SK-N-SH (cell line): ENCODE results near the gene POU2AF1. TPM values are rescaled to one million over a fixed set of nuclear protein-coding genes. Genes with fewer than 3 reads are reported as not detected.

Experiments
- CTCF ChIA-PET: fragments of 300-600, 350-600 bp; formaldehyde crosslinking; extraction: SDS; loops from one replicate; lab custom pipeline; 2021; lab: Yijun Ruan, JAX
- POLR2A ChIA-PET: fragments of 350-600 bp; sonication (Branson Sonifier 250); formaldehyde crosslinking; extraction: SDS; loops from one replicate; lab custom pipeline; 2020; ENCODE audit warnings: antibody characterized with exemption, inconsistent platforms; lab: Yijun Ruan, JAX
- DNase-seq: peaks from one replicate; pipeline ENCODE4 v3.0.0; 2012
- H2AFZ ChIP-seq: fragments of 200-600 bp; sonication (generic); 2 replicates; pipeline ENCODE4 v1.8.1; 2016; ENCODE audit warnings: antibody characterized with exemption, mild to moderate bottlenecking, low read depth
- H3F3A ChIP-seq: fragments of 200-600 bp; sonication (generic); replicated peaks from 2 replicates; pipeline ENCODE3; 2016; ENCODE audit warnings: antibody characterized with exemption, mild to moderate bottlenecking; ENCODE audit not compliant: insufficient read depth
- H3K27ac ChIP-seq, 2 experiments: fragments of 200-500 bp in 1 of 2; fragments of 200-600 bp in 1 of 2; sonication (Bioruptor generic) in 1 of 2; sonication (generic), shearing (Covaris generic) in 1 of 2; 2 replicates each; pipeline versions ENCODE4 v1.5.1 to v1.6.1; 2014 to 2016; ENCODE audit warnings: low read depth in 2 of 2, inconsistent platforms in 1 of 2, low read length in 1 of 2, mild to moderate bottlenecking in 1 of 2, mixed read lengths in 1 of 2
- H3K27me3 ChIP-seq: fragments of 200-600 bp; sonication (generic), shearing (Covaris generic); 2 replicates; pipeline ENCODE4 v1.6.1; 2016; ENCODE audit warnings: mixed run types; ENCODE audit not compliant: insufficient read depth
- H3K36me3 ChIP-seq, 2 experiments: fragments of 200-500 bp in 1 of 2; fragments of 200-600 bp in 1 of 2; sonication (Bioruptor generic) in 1 of 2; sonication (generic) in 1 of 2; replicated peaks in 1 of 2; 2 replicates each; pipeline versions ENCODE3 to v1.5.1; 2014 to 2016; ENCODE audit warnings: low read length in 1 of 2, mild to moderate bottlenecking in 1 of 2; ENCODE audit not compliant: insufficient read depth in 2 of 2, control insufficient read depth in 1 of 2
- H3K4me1 ChIP-seq, 2 experiments: fragments of 200-500 bp in 1 of 2; fragments of 200-600 bp in 1 of 2; sonication (Bioruptor generic) in 1 of 2; sonication (generic), shearing (Covaris generic) in 1 of 2; 2 replicates each; pipeline versions ENCODE4 v1.5.1 to v1.6.1; 2014 to 2016; ENCODE audit warnings: low read depth in 1 of 2, low read length in 1 of 2, mixed run types in 1 of 2; ENCODE audit not compliant: insufficient read depth in 2 of 2, control insufficient read depth in 1 of 2
- H3K4me2 ChIP-seq: fragments of 200-600 bp; sonication (generic), shearing (Covaris generic); 2 replicates; pipeline ENCODE4 v1.6.1; 2017; ENCODE audit warnings: mixed run types
- H3K4me3 ChIP-seq, 2 experiments: fragments of 200-500 bp in 1 of 2; fragments of 200-600 bp in 1 of 2; sonication (Bioruptor generic) in 1 of 2; sonication (generic), shearing (Covaris generic) in 1 of 2; 2 replicates each; pipeline versions ENCODE4 v1.5.1 to v1.8.1; 2014 to 2016; ENCODE audit warnings: low read depth in 2 of 2, inconsistent platforms in 1 of 2, low read length in 1 of 2, mild to moderate bottlenecking in 1 of 2, mixed read lengths in 1 of 2, moderate library complexity in 1 of 2
- H3K79me2 ChIP-seq: fragments of 200-600 bp; sonication (generic); 2 replicates; pipeline ENCODE4 v1.8.1; 2017; ENCODE audit warnings: mild to moderate bottlenecking; ENCODE audit not compliant: insufficient read depth
- H3K9ac ChIP-seq: fragments of 200-600 bp; sonication (generic); 2 replicates; pipeline ENCODE4 v1.6.1; 2017; ENCODE audit warnings: mixed run types
- H3K9me2 ChIP-seq: fragments of 200-600 bp; sonication (generic); 2 replicates; pipeline ENCODE4 v1.6.1; 2017; ENCODE audit warnings: mixed run types
- H3K9me3 ChIP-seq: fragments of 200-600 bp; sonication (generic); 2 replicates; pipeline ENCODE4 v1.6.1; 2017; ENCODE audit warnings: mixed run types, mild to moderate bottlenecking, moderate library complexity
- H4K20me1 ChIP-seq: fragments of 200-600 bp; sonication (generic); 2 replicates; pipeline ENCODE4 v1.6.1; 2017; ENCODE audit warnings: mild to moderate bottlenecking, mixed run types; ENCODE audit not compliant: insufficient read depth
- ELF1 ChIP-seq: IDR thresholded peaks from 2 replicates; pipeline ENCODE4 v1.4.0; 2012
- EP300 ChIP-seq, 2 experiments: IDR thresholded peaks; 2 replicates each; pipeline versions ENCODE4 v1.4.0 to v1.6.1; 2012; ENCODE audit warnings: borderline replicate concordance in 1 of 2, low read depth in 1 of 2, low read length in 1 of 2
- EZH2phosphoT487 ChIP-seq: fragments of 200-600 bp; sonication (generic); IDR thresholded peaks from 2 replicates; pipeline ENCODE4 v1.6.1; 2017; ENCODE audit warnings: low read depth, mixed run types, mild to moderate bottlenecking, antibody characterized with exemption, moderate library complexity, borderline replicate concordance
- FOSL2 ChIP-seq: IDR thresholded peaks from 2 replicates; pipeline ENCODE4 v1.4.0; 2012; ENCODE audit warnings: low read depth, mild to moderate bottlenecking, moderate library complexity, borderline replicate concordance
- FOXJ3 ChIP-seq: sonication (generic); formaldehyde crosslinking; IDR thresholded peaks from 2 replicates; pipeline ENCODE4 v1.5.1; 2020; ENCODE audit warnings: mild to moderate bottlenecking, missing genetic modification reagents
- FOXM1 ChIP-seq: IDR thresholded peaks from 2 replicates; pipeline ENCODE4 v1.4.0; 2012; ENCODE audit warnings: low read depth, mild to moderate bottlenecking
- GABPA ChIP-seq: IDR thresholded peaks from 2 replicates; pipeline ENCODE4 v1.4.0; 2012; ENCODE audit warnings: low read depth, mild to moderate bottlenecking
- MXI1 ChIP-seq: IDR thresholded peaks from 2 replicates; pipeline ENCODE4 v1.6.1; 2012; ENCODE audit warnings: mild to moderate bottlenecking, low read depth, low read length, improper control_type of control experiment
- NFIC ChIP-seq: IDR thresholded peaks from 2 replicates; pipeline ENCODE4 v1.4.0; 2012; ENCODE audit warnings: borderline replicate concordance
- NRF1 ChIP-seq: IDR thresholded peaks from 2 replicates; pipeline ENCODE4 v1.6.1; 2012; ENCODE audit warnings: low read depth, mild to moderate bottlenecking, low read length
- POLR2AphosphoS5 ChIP-seq: IDR thresholded peaks from 2 replicates; pipeline ENCODE4 v1.6.1; 2012; ENCODE audit warnings: low read depth, low read length
- RAD21 ChIP-seq: IDR thresholded peaks from 2 replicates; pipeline ENCODE4 v1.6.1; 2012; ENCODE audit warnings: mild to moderate bottlenecking, low read length
- RCOR1 ChIP-seq: fragments of 150-350 bp; IDR thresholded peaks from 2 replicates; pipeline ENCODE4 v1.6.1; 2017; ENCODE audit warnings: antibody characterized with exemption, low read length
- RFX5 ChIP-seq: IDR thresholded peaks from 2 replicates; pipeline ENCODE4 v1.6.1; 2012; ENCODE audit warnings: mild to moderate bottlenecking, improper control_type of control experiment, low read length
- RXRA ChIP-seq: IDR thresholded peaks from 2 replicates; pipeline ENCODE4 v1.4.0; 2012; ENCODE audit warnings: low read depth, mild to moderate bottlenecking, borderline replicate concordance
- SIN3A ChIP-seq: IDR thresholded peaks from 2 replicates; pipeline ENCODE4 v1.6.1; 2012; ENCODE audit warnings: low read depth, mild to moderate bottlenecking, low read length, moderate library complexity, borderline replicate concordance
- YY1 ChIP-seq: IDR thresholded peaks from 2 replicates; pipeline ENCODE4 v1.4.0; 2012; ENCODE audit warnings: low read depth, mild to moderate bottlenecking
- WGBS: methylation state at CpG from one replicate; pipeline ENCODE4 v1.1.6; 2017; ENCODE audit warnings: low lambda C conversion rate; 5-methylcytosine and 5-hydroxymethylcytosine counted together
- polyA plus RNA-seq, 3 experiments: library from polyadenylated mRNA; depleted of rRNA; stranded (reverse); fragments of >200 nt; gene quantifications; 2 replicates each; pipeline ENCODE4 v1.2.3, GENCODE V29; 2012
- TF ChIP-seq, protein P1 (sequence below): IDR thresholded peaks from 2 replicates; pipeline ENCODE4; 2012
- TF ChIP-seq, protein P2 (sequence below): IDR thresholded peaks from 2 replicates; pipeline ENCODE4 v1.4.0; 2012; ENCODE audit warnings: low read depth
- TF ChIP-seq, protein P3 (sequence below): IDR thresholded peaks from 2 replicates; pipeline ENCODE4 v1.4.0; 2012; ENCODE audit warnings: low read depth, borderline replicate concordance

The POU2AF1 gene
- polyA plus RNA-seq, 1 of the 3 experiments (the other 2 are of a cell fraction) = 0.07 TPM

DNA sequence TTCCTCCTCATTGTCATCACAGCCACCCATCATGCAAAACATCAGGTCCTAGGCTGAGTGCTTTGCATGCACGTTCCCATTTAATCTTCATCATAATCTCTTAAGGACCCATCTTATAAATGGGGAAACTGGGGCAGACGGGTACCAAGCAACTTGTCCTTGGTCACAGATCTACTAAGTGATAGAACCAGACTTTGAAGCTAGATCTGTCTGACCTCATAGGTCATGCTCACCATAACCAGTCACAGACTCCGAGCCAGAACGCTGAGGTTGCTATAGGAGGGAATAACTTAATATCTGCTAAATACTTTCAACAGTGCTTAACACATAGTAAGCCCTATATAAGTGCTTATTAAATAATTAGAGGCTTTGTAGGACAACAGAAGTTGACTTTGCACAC is 43.0 kb downstream of the POU2AF1 start:
- Histone ChIP-seq H3K27ac (no peak overlapping the region), H3K79me2 (no peaks in the 10 kb centered on the region)
- POLR2A ChIA-PET = no interaction called here

DNA sequence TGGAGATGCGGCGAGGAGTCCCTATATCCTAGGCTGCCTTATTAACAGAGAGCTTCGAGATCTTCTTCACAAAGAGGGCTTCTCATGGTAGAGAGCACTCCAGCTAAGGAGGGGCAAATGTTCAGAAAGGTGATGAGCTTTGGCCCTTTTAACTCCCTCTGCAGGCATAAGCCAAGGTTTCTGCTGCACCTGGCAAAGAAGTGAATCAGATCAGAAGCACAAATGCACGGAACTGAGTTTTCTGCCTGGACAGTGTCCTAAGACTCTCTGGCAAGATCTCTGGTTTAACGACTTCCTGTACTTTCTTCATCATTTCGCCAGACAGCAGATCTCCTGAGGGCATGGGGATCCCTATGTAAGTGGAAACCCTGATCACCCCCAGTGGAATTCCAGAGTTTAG is 43.5 kb downstream of the POU2AF1 start:
- H3K36me3 ChIP-seq = no peaks in the 10 kb centered on the region
- H3K9me2 ChIP-seq = no peaks in the 10 kb centered on the region
- DNase-seq = no peak
- 75% methylated on average over 6 of the region's 6 CpGs for WGBS
- H3K27ac ChIP-seq = no peak overlapping the region
- no peaks in the 10 kb centered on the region for H3K27me3 ChIP-seq
- H3K79me2 ChIP-seq = no peaks in the 10 kb centered on the region
- no peak overlapping the region for H2AFZ ChIP-seq
- POLR2A ChIA-PET = no interaction called here
- CTCF ChIA-PET = interaction anchor here (1.3 to 1.9 kb wide), 3 partner anchors 52 to 110 kb away, joined by 5 to 6 read pairs (median 6); no protein-coding TSS in a partner anchor
- no peak overlapping the region for H3K4me3 ChIP-seq
- H3K9ac ChIP-seq = no peak overlapping the region
- peaks cover 34 to 37% of the 10 kb centered on the region in 2 experiments for H3K4me1 ChIP-seq
- peaks cover 8% of the 10 kb centered on the region for H3F3A ChIP-seq
- no peak overlapping the region for H3K4me2 ChIP-seq
- H3K9me3 ChIP-seq = 0 out of 2 replicates have a peak, but pooled peaks cover 3% of the 10 kb centered on the region
- no peaks in the 10 kb centered on the region for H4K20me1 ChIP-seq
- TF ChIP-seq RAD21 (no peak), EZH2phosphoT487 (no peak), GABPA (no peak), RCOR1 (no peak), RFX5 (no peak), ELF1 (no peak), FOXJ3 (CRISPR knock-in tag) (no peak), NRF1 (no peak), SIN3A (no peak), EP300 (IDR thresholded peaks at IDR 0.05; ENCODE audit: borderline replicate concordance in 1 of 2, low read depth in 1 of 2, low read length in 1 of 2) (no peak), POLR2AphosphoS5 (no peak), FOXM1 (no peak), FOSL2 (no peak)
- TF ChIP-seq, protein P1, sequence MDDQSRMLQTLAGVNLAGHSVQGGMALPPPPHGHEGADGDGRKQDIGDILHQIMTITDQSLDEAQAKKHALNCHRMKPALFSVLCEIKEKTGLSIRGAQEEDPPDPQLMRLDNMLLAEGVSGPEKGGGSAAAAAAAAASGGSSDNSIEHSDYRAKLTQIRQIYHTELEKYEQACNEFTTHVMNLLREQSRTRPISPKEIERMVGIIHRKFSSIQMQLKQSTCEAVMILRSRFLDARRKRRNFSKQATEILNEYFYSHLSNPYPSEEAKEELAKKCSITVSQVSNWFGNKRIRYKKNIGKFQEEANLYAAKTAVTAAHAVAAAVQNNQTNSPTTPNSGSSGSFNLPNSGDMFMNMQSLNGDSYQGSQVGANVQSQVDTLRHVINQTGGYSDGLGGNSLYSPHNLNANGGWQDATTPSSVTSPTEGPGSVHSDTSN = no peak
- TF ChIP-seq, protein P2, sequence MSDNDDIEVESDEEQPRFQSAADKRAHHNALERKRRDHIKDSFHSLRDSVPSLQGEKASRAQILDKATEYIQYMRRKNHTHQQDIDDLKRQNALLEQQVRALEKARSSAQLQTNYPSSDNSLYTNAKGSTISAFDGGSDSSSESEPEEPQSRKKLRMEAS = no peak

More for the DNA sequence above, 43.0 kb downstream of the POU2AF1 start:
- peaks cover 32 to 37% of the 10 kb centered on the region in 2 experiments for H3K4me1 ChIP-seq
- 0 out of 2 replicates have a peak, but pooled peaks cover 3% of the 10 kb centered on the region for H3K9me3 ChIP-seq
- TF ChIP-seq FOSL2 (no peak), NFIC (no peak), FOXM1 (no peak), RAD21 (no peak), YY1 (no peak), MXI1 (no peak), RXRA (no peak)
- TF ChIP-seq, protein P3, sequence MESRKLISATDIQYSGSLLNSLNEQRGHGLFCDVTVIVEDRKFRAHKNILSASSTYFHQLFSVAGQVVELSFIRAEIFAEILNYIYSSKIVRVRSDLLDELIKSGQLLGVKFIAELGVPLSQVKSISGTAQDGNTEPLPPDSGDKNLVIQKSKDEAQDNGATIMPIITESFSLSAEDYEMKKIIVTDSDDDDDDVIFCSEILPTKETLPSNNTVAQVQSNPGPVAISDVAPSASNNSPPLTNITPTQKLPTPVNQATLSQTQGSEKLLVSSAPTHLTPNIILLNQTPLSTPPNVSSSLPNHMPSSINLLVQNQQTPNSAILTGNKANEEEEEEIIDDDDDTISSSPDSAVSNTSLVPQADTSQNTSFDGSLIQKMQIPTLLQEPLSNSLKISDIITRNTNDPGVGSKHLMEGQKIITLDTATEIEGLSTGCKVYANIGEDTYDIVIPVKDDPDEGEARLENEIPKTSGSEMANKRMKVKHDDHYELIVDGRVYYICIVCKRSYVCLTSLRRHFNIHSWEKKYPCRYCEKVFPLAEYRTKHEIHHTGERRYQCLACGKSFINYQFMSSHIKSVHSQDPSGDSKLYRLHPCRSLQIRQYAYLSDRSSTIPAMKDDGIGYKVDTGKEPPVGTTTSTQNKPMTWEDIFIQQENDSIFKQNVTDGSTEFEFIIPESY = no peak
- TF ChIP-seq, protein P1 = no peak
- TF ChIP-seq, all 33 proteins: peak for 0
- H3K36me3 ChIP-seq = no peaks in the 10 kb centered on the region
- no peak overlapping the region for H3K4me2 ChIP-seq
- no peaks in the 10 kb centered on the region for H3K9me2 ChIP-seq
- peaks cover 8% of the 10 kb centered on the region for H3F3A ChIP-seq
- CTCF ChIA-PET = interaction anchor here (0.6 to 1.9 kb wide), 2 partner anchors 15 to 53 kb away, joined by 3 to 6 read pairs; no protein-coding TSS in a partner anchor
- 89% methylated on average over 4 of the region's 4 CpGs for WGBS
- H3K9ac ChIP-seq = no peak overlapping the region
- H4K20me1 ChIP-seq = no peaks in the 10 kb centered on the region
- H2AFZ ChIP-seq = no peak overlapping the region
- H3K27me3 ChIP-seq = no peaks in the 10 kb centered on the region
- H3K4me3 ChIP-seq = no peak overlapping the region
- DNase-seq = no peak
